GM12865 (cell line): ENCODE data around the gene MTHFSD.

Experiments
- DNase-seq: peaks from one replicate; pipeline ENCODE4 v3.0.0; 2010; ENCODE audit warnings: low read depth
- H3K4me3 ChIP-seq: 2 replicates; pipeline ENCODE4 v1.5.1; 2011; ENCODE audit warnings: mild to moderate bottlenecking, low read depth, low read length, control low read depth
- TF ChIP-seq, protein P1 (sequence below): IDR thresholded peaks from 2 replicates; pipeline ENCODE4 v1.5.1; 2011; ENCODE audit warnings: low read length, control low read depth, low read depth, inconsistent platforms; ENCODE audit not compliant: insufficient read depth; ENCODE audit errors: missing control alignments

Gene MTHFSD

DNA sequence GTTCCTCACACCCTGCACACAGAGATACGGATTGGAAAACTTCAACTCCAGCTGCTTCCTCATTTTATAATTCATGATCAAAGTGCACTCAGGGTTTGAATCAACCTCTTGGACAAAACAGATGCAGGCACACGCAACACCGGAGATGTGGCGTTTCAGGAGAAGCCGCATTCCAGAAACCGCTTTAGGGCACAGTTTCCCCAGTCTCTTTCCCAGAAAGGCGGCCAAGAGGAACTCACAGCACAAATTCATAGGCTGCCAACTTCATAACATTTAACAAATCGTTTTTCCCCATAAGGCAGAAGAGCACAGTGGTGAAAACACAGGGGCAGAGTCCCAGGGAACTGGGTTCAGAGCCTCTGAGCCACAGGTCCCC lies 8.4 kb downstream of the MTHFSD start:
- no peak overlapping the region for H3K4me3 ChIP-seq
- DNase-seq: no peak
- TF ChIP-seq, protein P1, sequence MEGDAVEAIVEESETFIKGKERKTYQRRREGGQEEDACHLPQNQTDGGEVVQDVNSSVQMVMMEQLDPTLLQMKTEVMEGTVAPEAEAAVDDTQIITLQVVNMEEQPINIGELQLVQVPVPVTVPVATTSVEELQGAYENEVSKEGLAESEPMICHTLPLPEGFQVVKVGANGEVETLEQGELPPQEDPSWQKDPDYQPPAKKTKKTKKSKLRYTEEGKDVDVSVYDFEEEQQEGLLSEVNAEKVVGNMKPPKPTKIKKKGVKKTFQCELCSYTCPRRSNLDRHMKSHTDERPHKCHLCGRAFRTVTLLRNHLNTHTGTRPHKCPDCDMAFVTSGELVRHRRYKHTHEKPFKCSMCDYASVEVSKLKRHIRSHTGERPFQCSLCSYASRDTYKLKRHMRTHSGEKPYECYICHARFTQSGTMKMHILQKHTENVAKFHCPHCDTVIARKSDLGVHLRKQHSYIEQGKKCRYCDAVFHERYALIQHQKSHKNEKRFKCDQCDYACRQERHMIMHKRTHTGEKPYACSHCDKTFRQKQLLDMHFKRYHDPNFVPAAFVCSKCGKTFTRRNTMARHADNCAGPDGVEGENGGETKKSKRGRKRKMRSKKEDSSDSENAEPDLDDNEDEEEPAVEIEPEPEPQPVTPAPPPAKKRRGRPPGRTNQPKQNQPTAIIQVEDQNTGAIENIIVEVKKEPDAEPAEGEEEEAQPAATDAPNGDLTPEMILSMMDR: no peak

DNA sequence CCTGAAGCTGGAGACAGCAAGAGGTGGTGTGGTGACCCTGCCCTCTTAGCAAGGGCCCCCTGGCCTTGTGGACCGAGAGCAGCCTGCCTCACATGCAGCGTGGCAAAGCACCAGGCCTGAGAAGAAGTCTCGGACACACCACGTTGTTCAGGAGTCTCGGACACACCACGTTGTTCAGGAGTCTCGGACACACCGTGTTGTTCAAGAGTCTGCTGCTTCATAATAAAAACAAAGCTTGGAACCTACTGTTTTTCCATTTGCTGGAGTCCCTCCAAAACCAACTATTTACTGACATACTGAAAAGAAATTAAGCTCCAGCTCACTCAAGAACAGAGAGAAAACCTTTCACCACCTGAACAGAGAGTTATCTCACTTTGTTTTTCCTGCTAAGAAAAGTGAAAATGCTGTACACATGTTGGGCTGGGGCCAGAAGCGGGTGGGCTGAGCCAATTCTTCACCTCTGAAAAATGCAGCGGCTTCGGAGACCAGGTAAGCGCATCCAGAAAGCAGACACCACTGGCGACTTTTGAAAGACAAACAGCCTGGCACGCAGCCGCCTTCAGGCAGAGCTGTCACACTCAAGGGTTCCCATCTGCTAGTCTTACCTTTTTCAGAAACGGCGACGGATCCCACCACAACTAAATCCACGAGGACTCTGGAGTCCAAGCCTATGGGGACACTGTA lies 8.9 kb downstream of the MTHFSD start:
- TF ChIP-seq, protein P1: no peak
- H3K4me3 ChIP-seq: no peak overlapping the region
- no peak for DNase-seq

DNA sequence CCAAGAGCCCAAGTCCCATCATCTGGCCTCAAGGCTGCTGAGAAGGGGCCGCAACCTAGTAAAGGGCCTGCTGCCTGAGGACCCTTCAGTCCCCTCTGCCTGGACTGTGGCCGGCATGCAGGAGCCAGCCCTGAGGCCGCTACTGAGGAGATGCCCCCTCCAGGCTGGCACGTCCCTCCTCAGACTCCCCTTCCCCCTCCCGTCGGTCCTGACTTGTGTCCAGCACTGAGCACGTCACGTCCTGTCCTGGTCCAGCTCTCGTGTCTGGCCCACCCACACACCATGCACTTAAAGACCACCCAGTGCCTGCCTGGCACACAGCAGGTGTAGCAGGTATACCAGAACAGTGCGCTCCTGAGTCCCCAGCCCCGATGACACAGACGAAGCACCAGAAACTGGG lies 9.6 kb downstream of the MTHFSD start:
- TF ChIP-seq, protein P1: no peak
- H3K4me3 ChIP-seq: no peak overlapping the region
- no peak for DNase-seq

DNA sequence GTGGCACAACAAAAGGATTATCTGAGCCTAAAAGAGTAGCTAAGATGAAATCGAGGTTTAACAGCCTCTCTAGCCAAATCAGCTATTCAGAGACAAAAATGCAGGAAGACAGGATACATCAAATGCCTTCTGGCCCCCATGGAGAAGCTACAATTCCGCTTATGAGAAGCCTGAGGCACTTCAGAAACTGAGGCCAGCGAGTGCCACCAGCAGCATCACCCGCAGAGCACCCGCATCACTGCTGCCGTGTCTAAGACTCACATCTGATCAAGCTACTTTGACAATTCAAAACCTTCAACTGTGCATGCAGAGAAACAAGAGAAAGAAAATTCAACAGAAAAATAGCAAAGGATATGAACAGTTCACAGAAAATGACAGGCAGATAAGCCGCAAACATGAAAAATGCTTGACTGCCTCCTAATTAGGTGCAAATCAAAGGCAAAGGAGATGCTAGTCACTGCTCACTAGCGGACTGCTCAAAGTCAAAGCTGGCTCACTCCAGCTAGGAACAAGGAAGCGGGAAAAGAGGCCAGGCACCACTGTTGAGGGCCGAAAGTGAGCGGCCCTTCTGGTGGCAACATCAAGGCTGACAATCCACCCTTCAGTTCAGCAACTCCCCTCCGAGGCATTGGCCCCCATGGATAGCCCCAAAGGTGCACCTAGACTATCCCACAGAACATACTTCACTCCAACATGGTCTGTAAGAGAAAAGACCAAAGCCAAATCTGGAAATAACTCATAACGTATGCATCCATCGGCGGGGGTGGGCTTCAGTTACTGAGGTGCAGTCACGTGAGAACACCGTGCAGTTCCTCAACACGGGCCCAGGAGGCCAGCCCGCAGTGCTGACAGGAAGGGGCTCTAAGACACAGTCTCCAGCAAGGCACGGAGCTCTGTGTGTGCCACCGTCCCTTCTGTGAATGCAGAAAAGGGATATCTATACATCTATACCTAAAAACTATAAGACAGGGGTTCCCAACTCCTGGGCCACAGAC lies 12.0 kb downstream of the MTHFSD start:
- no peak overlapping the region for H3K4me3 ChIP-seq
- TF ChIP-seq, protein P1: no peak
- DNase-seq: no peak

DNA sequence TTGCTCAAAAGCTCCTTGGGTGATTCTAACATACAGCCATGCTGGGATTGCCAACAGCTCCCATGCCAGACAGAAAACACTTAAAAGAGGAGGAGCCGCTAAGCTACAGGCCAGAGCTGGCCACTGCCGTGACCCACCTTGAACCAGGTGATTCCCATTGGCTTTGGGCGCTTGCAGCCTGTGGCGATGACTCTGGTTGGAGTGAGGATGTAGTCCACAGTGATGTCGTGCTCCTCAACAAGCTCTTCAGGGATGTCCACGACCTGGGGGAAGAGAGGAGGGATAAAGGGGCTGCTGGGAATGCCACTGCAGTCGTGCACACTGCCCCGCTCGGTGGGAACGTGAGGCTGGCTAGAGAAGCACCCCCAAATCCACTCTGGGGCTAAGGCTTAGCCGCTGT lies 13.5 kb downstream of the MTHFSD start:
- TF ChIP-seq, protein P1: no peak
- DNase-seq: no peak
- no peak overlapping the region for H3K4me3 ChIP-seq

DNA sequence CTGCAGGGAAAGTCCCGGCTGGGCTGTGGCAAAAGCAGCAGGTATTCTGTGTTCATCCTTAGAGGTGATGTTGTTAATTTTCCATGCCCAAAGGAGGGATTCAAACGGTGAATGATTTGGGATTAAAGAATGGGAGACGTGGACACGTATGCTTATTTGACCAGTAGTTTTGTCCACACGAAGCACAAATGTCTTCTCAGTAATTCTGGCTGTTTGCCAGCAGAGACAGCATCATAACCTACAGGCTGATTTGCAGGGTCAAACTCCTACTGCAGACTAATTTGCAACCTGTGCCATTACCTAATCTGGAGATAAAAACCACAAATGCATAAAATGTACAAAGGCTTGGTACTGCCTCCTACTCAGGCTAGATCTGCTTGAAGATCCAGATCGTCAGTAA lies 14.1 kb downstream of the MTHFSD start:
- no peak overlapping the region for H3K4me3 ChIP-seq
- no peak for DNase-seq
- TF ChIP-seq, protein P1: no peak
